Measurements from ENCODE around the gene TBCK. TPM values are rescaled to one million over a fixed set of nuclear protein-coding genes. Genes with fewer than 3 reads are reported as not detected.

TBCK gene
- total RNA-seq, 1 donor from 2014 or later, result 81.4 TPM

DNA sequence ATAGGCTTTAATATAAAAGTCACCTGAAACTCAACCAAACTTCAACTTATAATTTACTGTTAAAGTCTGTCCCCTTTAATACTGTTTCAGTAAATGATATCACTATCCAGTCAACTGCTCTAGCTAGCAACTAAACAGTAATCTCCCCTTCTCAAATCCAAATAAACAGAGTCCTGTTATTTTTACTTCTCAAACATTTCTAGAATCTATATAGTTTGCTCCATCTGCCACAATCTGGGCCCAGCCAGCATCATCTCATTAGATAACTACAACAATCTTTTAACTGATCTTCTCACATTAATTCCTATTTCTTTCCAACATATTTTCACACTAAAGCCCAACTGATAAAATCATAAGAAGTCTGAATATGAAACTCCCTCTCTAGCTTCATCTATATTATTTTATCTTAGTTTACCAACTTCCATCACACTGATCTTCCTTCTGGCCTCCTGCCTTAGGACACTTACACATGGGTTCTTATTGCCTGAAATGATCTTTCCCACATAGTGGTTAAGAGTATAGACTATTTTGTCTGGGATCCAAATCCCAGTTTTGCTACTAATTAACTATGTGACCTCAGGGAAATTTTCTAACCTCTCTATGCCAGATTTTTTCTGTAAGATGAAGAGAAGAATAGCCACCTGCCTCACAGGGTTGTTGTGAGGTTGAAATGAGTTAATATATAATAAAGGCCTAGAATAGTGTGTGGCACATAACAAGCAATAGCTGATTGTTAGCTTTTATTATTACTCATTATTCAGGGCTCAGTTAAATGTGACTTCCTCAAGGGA lies 18.6 kb downstream of the TBCK start:
- no peaks in the 10 kb centered on the region for H3K27me3 Mint-ChIP-seq (ENCODE audit: unreplicated experiment)
- DNase-seq, result no peak
- no peaks in the 10 kb centered on the region for H3K4me1 Mint-ChIP-seq (ENCODE audit: low read depth, unreplicated experiment)
- H3K4me3 Mint-ChIP-seq (ENCODE audit: unreplicated experiment), result no peak overlapping the region
- no peak overlapping the region for H3K27ac Mint-ChIP-seq (ENCODE audit: unreplicated experiment)
- peaks cover 3% of the 10 kb centered on the region for H3K36me3 Mint-ChIP-seq (ENCODE audit: unreplicated experiment)
- no peaks in the 10 kb centered on the region for H3K9me3 Mint-ChIP-seq (ENCODE audit: unreplicated experiment)
- TF ChIP-seq, protein P1, sequence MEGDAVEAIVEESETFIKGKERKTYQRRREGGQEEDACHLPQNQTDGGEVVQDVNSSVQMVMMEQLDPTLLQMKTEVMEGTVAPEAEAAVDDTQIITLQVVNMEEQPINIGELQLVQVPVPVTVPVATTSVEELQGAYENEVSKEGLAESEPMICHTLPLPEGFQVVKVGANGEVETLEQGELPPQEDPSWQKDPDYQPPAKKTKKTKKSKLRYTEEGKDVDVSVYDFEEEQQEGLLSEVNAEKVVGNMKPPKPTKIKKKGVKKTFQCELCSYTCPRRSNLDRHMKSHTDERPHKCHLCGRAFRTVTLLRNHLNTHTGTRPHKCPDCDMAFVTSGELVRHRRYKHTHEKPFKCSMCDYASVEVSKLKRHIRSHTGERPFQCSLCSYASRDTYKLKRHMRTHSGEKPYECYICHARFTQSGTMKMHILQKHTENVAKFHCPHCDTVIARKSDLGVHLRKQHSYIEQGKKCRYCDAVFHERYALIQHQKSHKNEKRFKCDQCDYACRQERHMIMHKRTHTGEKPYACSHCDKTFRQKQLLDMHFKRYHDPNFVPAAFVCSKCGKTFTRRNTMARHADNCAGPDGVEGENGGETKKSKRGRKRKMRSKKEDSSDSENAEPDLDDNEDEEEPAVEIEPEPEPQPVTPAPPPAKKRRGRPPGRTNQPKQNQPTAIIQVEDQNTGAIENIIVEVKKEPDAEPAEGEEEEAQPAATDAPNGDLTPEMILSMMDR (IDR thresholded peaks at IDR 0.05; ENCODE audit: partially characterized antibody, unreplicated experiment), result no peak

DNA sequence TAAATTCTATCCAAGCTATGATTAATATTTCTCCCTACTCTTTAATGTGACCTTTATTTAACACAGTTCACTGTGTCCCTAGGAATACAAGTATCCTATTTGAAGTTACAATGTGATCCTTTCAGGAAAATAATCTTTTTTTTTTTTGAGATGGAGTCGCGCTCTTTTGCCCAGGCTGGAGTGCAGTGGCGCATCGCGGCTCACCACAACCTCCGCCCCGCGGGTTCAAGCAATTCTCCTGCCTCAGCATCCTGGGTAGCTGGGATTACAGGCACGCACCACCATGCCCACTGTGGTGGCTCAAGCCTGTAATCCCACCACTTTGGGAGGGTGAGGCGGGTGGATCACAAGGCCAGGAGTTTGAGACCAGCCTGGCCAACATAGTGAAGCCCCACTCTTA lies 21.9 kb downstream of the TBCK start:
- peaks cover 1% of the 10 kb centered on the region for H3K4me1 Mint-ChIP-seq (ENCODE audit: low read depth, unreplicated experiment)
- no peaks in the 10 kb centered on the region for H3K9me3 Mint-ChIP-seq (ENCODE audit: unreplicated experiment)
- H3K27me3 Mint-ChIP-seq (ENCODE audit: unreplicated experiment), result no peaks in the 10 kb centered on the region
- TF ChIP-seq, protein P1 (IDR thresholded peaks at IDR 0.05; ENCODE audit: partially characterized antibody, unreplicated experiment), result no peak
- H3K27ac Mint-ChIP-seq (ENCODE audit: unreplicated experiment), result no peak overlapping the region
- no peaks in the 10 kb centered on the region for H3K36me3 Mint-ChIP-seq (ENCODE audit: unreplicated experiment)
- DNase-seq, result no peak
- H3K4me3 Mint-ChIP-seq (ENCODE audit: unreplicated experiment), result no peak overlapping the region

DNA sequence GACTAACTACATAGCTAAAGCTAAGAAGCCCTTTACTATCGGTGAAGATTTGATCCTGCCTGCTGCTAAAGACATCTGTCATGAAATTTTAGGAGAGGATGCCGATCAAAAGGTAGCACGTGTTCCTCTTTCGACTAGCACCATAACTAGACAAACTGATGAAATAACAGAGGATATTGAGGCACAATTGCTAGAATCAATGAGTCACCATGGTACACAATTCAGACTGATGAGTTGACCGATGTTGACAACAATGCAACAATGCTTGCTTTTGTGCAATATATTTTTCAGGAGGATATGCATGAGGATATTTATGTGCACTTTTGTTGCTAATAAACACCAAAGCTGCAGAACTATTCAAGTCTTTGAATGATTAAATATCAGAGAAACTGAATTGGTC lies 24.3 kb downstream of the TBCK start:
- TF ChIP-seq, protein P1 (IDR thresholded peaks at IDR 0.05; ENCODE audit: partially characterized antibody, unreplicated experiment), result no peak
- Mint-ChIP-seq H3K4me3 (ENCODE audit: unreplicated experiment) (no peak overlapping the region), H3K36me3 (ENCODE audit: unreplicated experiment) (no peaks in the 10 kb centered on the region), H3K4me1 (ENCODE audit: low read depth, unreplicated experiment) (peaks cover 1% of the 10 kb centered on the region), H3K27ac (ENCODE audit: unreplicated experiment) (no peak overlapping the region), H3K9me3 (ENCODE audit: unreplicated experiment) (no peaks in the 10 kb centered on the region), H3K27me3 (ENCODE audit: unreplicated experiment) (no peaks in the 10 kb centered on the region)
- DNase-seq, result no peak

DNA sequence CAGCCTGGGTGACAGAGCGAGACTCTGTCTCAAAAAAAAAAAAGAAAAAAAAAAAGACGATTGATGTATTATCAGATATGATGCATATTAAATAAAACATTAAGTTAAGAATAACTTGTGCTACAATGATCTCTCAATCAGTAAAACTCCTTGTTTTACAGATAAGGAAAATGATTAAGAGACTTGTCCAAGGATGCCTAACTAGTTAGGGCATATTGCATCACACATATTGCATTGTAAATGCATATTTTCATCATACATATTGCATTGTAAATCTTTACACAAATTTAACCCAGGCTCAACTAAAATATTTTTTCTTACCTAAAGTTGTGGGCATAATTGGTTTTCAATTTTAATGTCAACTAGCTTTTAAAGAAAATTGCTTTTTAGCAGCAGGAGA lies 26.3 kb downstream of the TBCK start:
- Mint-ChIP-seq H3K27ac (ENCODE audit: unreplicated experiment) (no peak overlapping the region), H3K36me3 (ENCODE audit: unreplicated experiment) (no peaks in the 10 kb centered on the region), H3K4me3 (ENCODE audit: unreplicated experiment) (no peak overlapping the region), H3K27me3 (ENCODE audit: unreplicated experiment) (no peaks in the 10 kb centered on the region), H3K4me1 (ENCODE audit: low read depth, unreplicated experiment) (peaks cover 1% of the 10 kb centered on the region), H3K9me3 (ENCODE audit: unreplicated experiment) (no peaks in the 10 kb centered on the region)
- no peak for DNase-seq
- TF ChIP-seq, protein P1 (IDR thresholded peaks at IDR 0.05; ENCODE audit: partially characterized antibody, unreplicated experiment), result no peak

DNA sequence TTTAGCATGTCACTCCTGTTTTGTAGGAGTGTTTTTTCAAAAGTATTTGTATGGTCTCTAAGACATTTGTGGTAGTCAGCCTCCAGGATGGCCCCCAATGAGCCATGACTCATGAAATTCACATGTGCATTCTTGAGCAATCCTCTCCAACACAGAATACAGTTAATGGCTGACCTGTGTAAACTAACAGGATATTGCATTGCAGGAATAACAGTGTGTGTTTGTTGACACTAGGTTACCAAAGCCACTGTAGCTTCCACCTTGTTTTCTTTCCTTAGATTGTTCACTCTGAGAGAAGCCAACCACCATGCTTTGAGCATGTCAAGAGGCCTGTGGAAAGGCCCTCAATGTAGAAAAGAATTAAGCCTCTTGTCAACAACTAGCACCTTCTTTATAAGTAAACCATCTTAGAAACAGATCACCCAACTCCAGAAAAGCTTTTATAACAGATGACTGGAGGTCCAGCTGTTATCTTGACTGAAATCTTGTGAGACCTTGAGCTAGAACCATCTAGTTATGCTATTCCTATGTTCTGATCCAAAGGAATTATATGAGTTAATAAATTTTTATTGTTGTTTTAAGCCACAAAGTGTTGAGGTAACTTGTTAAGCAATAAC lies 28.5 kb downstream of the TBCK start:
- H3K27me3 Mint-ChIP-seq (ENCODE audit: unreplicated experiment), result no peaks in the 10 kb centered on the region
- no peak overlapping the region for H3K27ac Mint-ChIP-seq (ENCODE audit: unreplicated experiment)
- H3K4me3 Mint-ChIP-seq (ENCODE audit: unreplicated experiment), result no peak overlapping the region

More for the DNA sequence above, 28.5 kb downstream of the TBCK start:
- TF ChIP-seq, protein P1 (IDR thresholded peaks at IDR 0.05; ENCODE audit: partially characterized antibody, unreplicated experiment), result no peak
- DNase-seq, result no peak
- H3K9me3 Mint-ChIP-seq (ENCODE audit: unreplicated experiment), result no peaks in the 10 kb centered on the region
- H3K4me1 Mint-ChIP-seq (ENCODE audit: low read depth, unreplicated experiment), result peaks cover 1% of the 10 kb centered on the region
- H3K36me3 Mint-ChIP-seq (ENCODE audit: unreplicated experiment), result peaks cover 3% of the 10 kb centered on the region

All from glutamatergic neuron (in vitro differentiated cells).